ENCODE measurements around the gene TIMM50.

Gene TIMM50

DNA sequence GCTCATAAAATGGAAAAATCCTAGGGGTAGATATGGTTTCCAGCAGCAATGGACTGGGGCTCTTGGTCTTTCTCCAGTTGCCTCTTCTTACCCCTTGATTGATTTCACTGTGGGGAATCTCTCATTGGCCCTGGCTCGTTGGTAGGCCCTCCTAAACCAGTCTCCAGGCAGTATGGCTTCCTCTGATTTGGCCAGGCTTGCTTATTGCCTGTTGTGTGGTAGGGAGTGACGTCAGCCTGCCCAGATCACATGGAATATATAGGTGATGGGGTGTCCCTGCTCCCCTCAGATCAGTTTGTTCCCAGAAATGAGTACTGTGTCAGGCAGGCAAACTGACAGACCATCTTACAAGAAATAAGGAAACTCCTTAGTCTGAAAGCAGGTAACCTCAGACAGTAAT, 28.6 kb downstream of the TIMM50 start:
- H3K4me3 ChIP-seq (ENCODE audit: low read depth, low read length), result no peak overlapping the region
- TF ChIP-seq CTCF (IDR thresholded peaks at IDR 0.05; ENCODE audit: low read depth, low read length), result no peak

GRCh38 chr19:39512988-39513387, 32.4 kb downstream of the TIMM50 start:
- no peak overlapping the region for H3K4me3 ChIP-seq (ENCODE audit: low read depth, low read length)
- TF ChIP-seq CTCF (IDR thresholded peaks at IDR 0.05; ENCODE audit: low read depth, low read length), result no peak

- H3K4me3 ChIP-seq (ENCODE audit: low read depth, low read length), result no peak within 1 kb of the TSS
- TF ChIP-seq CTCF (IDR thresholded peaks at IDR 0.05; ENCODE audit: low read depth, low read length), result no peak
These were observed 34.4 kb downstream of the TIMM50 start, which contains the start of gene SELENOV for GRCh38 chr19:39514840-39515550. Gene SELENOV (plus strand): TSS chr19:39515139. CDS start chr19:39515213, 74 bp downstream.

- H3K4me3 ChIP-seq (ENCODE audit: low read depth, low read length), result no peak overlapping the region
- TF ChIP-seq CTCF (IDR thresholded peaks at IDR 0.05; ENCODE audit: low read depth, low read length), result no peak
These were observed 35.0 kb downstream of the TIMM50 start for GRCh38 chr19:39515551-39516191.

- H3K4me3 ChIP-seq (ENCODE audit: low read depth, low read length), result no peak overlapping the region
These were observed 35.6 kb downstream of the TIMM50 start for GRCh38 chr19:39516270-39516669.

DNA sequence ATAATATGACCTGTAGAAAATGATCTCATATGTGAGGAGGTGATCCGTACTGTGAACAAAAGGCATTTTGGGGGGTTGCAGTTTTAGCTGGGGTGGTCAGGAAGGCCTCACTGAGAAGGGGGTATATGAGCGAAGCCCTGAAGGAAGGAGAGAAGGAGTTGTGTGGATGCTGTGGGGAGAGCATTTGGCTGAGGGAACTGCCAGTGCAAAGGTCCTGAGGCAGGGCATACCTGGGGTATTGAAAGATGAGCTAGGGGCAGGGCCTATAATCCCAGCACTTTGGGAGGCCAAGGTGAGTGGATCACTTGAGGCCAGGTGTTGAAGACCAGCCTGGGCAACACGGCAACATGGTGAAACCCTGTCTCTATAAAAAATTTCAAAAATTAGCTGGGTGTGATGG, 36.8 kb downstream of the TIMM50 start:
- no peak overlapping the region for H3K4me3 ChIP-seq (ENCODE audit: low read depth, low read length)
- TF ChIP-seq CTCF (IDR thresholded peaks at IDR 0.05; ENCODE audit: low read depth, low read length), result no peak

More at GRCh38 chr19:39516270-39516669, 35.6 kb downstream of the TIMM50 start:
- TF ChIP-seq CTCF (IDR thresholded peaks at IDR 0.05; ENCODE audit: low read depth, low read length), result no peak

GRCh38 chr19:39518458-39518857, 37.8 kb downstream of the TIMM50 start:
- TF ChIP-seq CTCF (IDR thresholded peaks at IDR 0.05; ENCODE audit: low read depth, low read length), result no peak
- H3K4me3 ChIP-seq (ENCODE audit: low read depth, low read length), result no peak overlapping the region
